ENCODE results near the gene PRKAR1A.
"Not testable (repeated sequence)": the region's sequence is repeated elsewhere in the genome, so short reads cannot be mapped to it uniquely, and the experiment has no call there.

The PRKAR1A gene

GRCh38 chr17:68512247-68512959 is at the start of gene PRKAR1A:
Gene PRKAR1A (plus strand): TSS chr17:68512430. CDS start chr17:68515400, 2,970 bp downstream.
- peak; percentile 74 to 82 for DNase-seq (ENCODE audit: low read depth in 2 of 2)

DNA sequence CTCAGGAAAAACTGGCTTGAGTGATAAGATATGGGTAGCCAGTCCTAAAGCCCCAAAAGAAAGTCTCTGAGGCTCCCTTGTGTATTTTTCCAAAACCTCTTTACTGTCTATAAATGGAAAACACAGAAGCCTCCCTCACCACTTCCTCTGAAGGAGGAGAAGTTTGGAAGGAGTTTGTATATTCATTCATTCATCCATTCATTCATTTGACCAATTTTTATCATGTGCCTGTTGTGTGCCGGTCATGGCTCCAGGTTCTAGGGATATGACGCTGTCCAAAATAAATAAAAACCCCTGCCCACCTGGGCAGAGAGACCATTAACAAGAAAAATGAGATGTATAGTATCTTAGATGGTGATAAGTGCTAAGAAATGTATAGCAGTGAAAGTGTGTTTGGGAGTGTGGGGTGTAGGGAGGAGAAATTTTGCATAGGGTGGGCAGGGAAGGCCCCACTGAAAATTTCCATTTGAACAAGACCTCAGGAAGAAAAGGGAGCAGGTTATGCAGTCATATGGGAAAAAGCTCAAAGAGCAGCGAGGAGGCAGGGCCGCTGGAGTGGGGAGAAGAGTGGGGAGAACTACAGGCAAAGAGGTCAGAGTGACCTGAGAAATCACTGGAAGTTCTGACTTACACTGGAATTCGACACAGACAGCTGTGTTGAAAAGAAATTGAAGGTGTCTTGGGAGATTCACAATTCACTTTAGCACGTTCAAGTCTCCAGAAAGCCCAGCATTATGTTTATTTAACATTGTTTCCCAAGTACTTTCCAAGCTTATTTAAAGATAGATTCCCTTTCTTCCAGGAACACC is 48.8 kb upstream of the PRKAR1A start:
- no peak for DNase-seq (ENCODE audit: low read depth in 2 of 2)

DNA sequence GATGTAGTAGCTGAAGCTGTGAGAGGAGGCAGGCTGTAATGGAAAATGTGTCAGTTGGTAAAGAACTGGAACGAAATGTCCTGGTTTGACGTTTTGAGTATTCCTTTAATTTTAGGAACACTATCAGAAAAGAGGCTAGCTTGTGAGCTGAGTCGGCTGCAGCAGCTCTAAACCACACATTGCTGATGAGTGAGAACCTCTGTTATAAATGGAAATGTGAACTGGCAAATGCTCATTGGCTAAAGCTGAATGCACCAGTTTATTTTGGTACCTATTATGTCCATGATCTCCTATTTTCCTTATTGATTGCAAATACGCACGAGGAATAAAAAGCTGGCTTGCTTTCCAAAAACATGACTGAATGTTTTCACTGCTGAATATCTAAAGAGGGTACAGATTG is 43.9 kb upstream of the PRKAR1A start:
- no peak for DNase-seq (ENCODE audit: low read depth in 2 of 2)

- no peak for DNase-seq (ENCODE audit: low read depth in 2 of 2)
Measured at GRCh38 chr17:68468788-68469187, 43.4 kb upstream of the PRKAR1A start.

DNA sequence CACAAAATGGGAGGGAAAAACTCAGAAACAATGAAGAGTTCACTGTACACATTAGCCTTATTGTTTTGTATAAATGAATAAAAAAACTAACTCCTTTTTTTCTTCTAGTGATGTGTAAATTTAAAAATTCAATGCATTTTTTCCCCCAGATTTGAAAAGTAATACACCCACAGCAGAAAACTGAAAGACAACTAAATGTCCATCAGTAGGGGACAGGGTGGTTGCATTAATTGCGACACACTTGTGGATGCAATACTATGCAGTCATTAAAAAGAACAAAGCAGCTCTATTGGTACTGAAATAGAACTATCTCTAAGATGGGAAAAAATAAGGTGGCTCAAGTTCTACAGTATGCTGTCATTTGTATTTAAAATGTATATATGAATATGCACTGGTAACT is 41.3 kb upstream of the PRKAR1A start:
- no peak for DNase-seq (ENCODE audit: low read depth in 2 of 2)

DNA sequence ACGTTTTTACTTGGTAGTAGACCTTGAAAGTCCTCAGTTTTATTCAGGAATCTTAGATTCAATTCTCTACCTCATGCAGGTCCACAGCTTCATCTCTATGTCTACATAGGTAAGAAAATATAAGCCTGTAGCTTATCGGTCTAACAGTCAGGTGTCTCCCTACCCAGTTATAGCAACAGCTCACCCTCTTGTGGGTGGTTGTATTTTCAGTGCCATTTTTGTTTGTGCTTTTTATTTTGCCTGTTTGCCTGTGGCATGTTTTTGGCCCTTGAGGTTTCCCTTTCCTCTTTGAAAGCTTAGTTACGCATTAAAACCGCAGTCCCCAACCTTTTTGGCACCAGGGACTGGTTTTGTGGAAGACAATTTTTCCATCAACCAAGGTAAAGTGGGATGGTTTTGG is 31.3 kb upstream of the PRKAR1A start:
- DNase-seq (ENCODE audit: low read depth in 2 of 2): no peak

DNA sequence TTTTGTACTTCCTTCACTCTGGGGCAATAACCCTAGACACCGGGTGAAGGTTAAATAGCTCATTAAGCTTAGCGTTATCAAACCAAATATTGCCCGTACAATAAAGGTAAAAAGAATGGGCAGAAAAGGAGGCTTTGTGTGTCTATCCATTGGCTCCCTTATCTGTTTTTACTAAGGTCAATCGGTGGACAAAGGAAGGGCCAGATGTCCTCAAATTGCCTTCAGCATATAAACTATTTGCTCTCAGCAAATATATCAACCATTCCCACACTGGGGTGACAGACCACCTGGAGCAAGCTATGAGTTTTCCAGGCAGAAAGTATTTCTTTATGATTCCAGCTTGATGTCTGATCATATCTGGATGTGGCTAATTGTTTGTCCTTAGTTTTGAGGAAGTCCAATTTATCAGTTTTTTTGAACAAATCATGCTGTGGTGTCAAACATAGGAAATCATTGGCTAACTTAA is 29.6 kb upstream of the PRKAR1A start:
- DNase-seq (ENCODE audit: low read depth in 2 of 2): no peak

DNA sequence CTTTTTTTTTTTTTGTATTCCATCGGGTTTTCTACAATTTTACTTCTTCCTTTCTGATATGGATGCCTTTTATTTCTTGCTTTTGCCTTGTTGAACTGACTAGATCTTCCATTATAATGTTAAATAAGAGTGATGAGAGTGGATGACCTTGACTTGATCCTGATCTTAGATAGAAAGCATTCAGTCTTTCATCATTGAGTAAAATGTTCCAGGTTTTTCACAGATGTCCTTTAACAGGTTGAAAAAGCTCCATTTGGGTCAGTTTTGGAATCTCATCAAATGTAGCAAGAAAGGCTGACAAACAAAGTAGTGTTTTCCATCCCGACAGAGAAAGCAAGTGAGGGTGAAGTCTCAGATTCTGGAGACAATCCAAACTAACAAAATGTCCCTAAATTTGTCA is 27.8 kb upstream of the PRKAR1A start:
- DNase-seq (ENCODE audit: low read depth in 2 of 2): no peak

GRCh38 chr17:68489919-68490318 is 22.3 kb upstream of the PRKAR1A start:
- no peak for DNase-seq (ENCODE audit: low read depth in 2 of 2)

DNA sequence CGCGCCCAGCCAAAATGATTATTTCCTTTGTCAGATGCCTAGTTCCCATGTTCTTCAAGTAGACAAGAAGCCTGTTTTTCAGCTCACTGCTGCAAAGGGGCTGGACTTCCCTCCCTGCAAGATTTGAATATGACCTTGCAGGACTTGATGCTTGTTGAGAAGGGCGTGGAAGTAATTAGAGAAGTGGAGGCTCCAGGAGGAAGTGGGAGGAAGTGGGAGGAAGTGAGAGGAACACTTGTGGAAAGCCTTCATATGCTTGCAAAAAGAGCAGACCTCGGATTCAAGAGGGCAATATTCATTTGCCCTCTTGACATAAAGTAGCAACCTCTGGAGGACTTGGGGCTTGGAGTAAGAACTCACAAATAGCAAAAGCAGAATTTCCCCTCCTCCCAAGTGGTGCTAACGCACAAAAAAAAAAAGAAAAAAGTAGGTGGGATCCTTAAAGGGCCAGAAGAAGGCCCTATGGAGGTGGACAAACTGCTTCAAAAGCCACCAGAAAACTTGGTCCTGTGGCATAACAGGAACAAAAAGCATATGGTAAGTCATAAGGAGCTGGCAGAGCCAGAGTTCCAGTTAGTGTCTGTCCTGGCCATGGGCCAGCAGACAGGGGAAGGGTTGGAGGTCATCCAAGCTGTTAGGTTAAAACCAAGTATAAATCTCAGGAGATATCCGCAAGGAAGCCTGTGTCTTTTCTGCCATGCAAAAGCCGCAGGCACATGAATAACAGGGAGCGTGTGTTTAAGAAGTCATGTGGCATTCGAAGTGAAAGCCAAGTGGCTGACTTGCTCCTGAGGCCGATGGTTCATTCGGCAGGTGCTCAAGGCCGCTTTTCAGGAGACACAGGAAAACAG is 20.6 kb upstream of the PRKAR1A start:
- DNase-seq (ENCODE audit: low read depth in 2 of 2): no peak

DNA sequence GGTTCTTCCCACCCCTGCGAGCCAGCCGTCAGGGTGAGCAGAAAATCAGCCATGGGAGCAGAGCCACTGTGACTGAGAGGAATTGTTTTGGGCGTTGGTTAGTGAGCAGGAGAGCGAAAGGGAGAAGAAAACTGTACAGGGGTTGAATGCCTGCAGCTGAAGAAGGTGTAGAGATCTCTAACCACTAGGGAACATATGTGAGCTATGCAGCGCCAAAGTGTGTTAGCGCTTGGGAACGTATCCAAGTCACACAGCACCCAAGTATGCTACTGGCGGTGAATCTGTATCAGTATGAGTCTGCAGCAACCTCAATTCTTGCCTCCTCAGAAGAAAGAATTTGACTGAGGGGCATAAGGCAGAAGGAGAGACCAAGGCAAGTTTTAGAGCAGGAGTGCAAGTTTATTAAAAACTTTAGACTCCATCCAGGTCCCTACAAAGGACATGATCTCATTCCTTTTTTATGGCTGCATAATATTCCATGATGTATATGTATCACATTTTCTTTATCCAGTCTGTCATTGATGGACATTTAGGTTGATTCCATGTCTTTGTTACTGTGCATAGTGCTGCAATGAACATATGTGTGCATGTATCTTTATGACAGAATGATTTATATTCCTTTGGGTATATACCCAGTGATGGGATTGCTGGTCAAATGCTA is 19.7 kb upstream of the PRKAR1A start:
- not testable (repeated sequence) for DNase-seq (ENCODE audit: low read depth in 2 of 2)

GRCh38 chr17:68495081-68495480 is 17.1 kb upstream of the PRKAR1A start:
- no peak for DNase-seq (ENCODE audit: low read depth in 2 of 2)

DNA sequence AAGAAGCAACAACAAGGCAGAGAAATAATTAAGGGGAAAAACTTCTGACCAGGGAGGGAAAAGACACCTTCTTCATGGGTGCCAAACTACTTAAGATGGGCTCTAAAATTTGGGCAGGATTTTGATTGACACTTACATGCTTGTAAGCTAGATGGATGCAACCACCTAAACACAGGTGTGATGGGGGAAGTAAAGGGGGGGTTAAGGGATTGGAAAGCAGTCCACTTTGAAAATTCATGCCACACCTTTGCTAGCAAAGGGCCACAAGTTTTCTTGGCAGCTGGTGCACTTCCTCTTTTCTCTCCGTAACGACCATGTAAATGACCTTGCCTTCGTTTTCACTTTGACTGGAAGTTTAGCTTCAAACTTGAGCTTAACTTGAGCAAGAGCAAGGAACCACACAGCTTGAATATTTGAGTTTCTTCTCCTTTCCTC is 14.3 kb upstream of the PRKAR1A start:
- DNase-seq (ENCODE audit: low read depth in 2 of 2): no peak

DNA sequence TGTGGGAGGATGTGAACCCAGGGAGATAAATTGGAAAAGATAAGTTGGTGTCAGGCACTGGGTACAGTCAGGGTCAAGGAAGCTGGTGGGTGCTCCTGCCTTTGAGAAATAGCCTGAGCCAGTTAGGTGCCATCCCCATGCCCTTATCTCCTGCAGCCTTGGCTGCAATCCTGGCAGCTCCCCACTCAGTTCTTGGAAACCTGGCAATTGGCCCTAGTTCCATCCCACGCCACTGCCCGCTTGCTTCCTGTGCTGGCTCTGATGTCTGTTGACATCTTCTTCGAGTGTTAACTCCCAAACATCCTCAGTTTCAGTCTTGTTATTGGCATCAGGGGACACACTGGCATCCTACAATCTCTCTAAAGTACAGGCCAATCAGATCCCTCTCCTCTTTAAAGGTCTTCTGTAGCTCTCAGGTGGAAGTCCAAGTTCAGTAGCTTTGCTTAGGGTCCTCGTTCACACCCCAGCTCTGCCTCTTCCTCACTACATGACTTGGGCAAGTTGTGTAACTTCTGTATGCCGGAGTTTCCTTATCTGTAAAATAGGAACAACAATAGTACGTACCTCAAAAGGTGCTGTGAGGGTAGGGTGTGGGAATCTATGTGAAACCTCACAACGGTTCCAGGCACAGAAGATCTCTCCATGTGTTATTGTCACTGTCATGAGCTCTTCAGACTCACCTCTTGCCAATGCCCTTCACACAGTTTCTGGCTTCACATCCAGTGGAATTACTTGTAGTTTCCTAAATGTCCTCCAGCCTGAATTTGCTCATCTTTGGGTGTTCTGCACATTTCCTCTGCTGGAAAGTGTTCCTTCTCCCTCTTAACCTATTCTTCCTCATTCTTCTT is 13.5 kb upstream of the PRKAR1A start:
- no peak for DNase-seq (ENCODE audit: low read depth in 2 of 2)

DNA sequence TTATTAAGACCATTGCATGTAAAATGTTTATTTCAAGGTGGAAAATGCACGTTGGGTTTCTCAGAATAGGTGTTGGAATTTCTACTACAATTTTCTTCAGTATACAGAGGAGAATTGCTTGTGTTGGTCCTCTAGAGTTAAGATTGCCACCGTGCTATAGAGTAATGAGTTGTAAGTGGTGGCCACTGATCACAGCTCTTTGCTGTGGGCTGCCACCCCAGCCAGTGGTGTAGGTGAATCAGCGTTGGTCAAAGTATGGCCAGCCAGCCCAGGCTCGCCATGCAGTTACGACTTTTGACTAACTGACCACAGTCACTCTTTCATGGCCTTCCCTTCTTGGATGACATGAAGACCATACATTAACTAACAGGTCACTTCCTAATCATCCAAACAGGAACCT is 12.6 kb upstream of the PRKAR1A start:
- no peak for DNase-seq (ENCODE audit: low read depth in 2 of 2)

DNA sequence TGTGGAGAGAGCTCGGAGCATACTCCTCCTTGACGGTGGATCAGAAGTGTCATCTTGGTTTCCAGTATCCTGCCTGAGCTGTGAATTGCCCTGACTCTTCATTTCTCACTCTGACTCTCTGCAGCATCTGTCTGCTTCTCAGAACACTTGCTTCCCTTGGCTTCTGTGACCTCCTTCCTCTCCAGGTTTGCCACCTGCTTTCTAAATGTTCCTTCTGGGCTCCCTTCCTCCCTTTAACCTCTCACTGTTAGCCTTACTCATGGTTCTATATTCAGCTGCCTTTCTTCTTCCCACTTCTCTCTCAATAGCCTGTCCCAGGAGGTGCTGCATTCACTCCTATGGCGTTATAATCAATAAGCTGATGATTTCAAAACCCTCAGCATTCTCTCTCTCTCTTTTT is 11.2 kb upstream of the PRKAR1A start:
- DNase-seq (ENCODE audit: low read depth in 2 of 2): no peak

GRCh38 chr17:68505951-68506350 is 6.3 kb upstream of the PRKAR1A start:
- DNase-seq (ENCODE audit: low read depth in 2 of 2): no peak

DNA sequence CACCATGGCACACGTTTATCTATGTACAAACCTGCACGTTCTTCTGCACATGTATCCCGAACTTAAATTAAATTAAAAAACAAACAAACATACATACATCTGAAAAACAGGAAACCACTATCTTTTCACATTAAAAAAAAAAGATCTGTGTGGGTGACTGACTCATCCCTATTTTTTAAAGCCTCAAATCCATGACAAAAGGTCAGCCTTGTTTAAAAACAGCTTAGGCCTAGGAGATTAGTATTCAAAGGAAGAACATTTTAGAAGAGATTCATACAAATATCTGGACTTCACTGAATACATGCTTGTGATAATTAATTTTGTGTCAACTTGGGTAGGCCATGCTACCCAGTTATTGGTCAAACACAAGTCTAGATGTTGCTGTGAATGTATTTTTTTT is 4.7 kb upstream of the PRKAR1A start:
- no peak for DNase-seq (ENCODE audit: low read depth in 2 of 2)

DNA sequence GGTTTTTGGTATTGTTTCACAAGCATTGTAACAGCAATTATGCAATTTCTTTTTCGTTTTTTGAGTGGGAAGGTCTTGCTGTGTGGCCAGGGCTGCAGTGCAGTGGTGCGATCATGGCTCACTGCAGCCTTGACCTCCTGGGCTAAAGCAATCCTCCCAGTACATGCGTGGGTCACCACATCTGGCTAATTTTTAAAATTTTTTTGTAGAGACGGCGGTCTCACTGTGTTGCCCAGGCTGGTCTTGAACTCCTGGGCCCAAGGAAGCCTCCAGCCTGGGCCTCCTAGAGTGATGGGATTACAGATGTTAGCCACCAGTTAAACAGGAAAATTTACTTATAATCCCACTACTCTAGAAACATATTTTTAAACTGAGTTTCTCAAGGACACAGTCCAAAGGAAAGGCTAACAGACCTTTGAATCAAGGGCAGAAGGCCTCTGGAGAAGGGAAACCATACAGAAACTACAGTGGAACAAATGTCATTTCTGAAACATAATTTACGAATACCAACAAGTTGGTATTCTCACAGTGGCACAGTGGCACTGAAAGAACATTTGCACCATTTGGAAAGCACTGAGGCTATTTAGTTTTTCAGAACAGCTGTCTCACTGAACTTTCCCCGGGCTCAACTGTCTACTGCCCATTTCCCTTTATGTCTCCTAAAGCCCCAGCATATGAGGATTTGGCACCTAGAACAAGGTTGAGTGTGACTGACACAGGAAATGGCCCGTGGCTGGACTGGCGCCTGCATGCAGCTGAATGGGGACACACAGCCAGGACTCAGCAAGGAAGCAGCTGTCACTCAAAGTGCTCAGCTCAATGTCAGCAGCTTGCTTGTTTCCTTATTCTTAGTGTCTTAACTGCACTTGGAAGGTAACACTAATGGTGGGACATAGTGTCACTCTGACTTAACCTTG is 2.8 kb upstream of the PRKAR1A start:
- DNase-seq (ENCODE audit: low read depth in 2 of 2): no peak

GRCh38 chr17:68511254-68511670 is 968 bp upstream of the PRKAR1A start:
- DNase-seq (ENCODE audit: low read depth in 2 of 2): no peak

All from activated CD4-positive, alpha-beta T cell treated with anti-CD3 and anti-CD28 coated beads for 24 hours (primary cell).